NCI-H1694 treated with DMSO at 0.1 percent for 48 hours (cell line): ENCODE measurements around the gene GJB3.

Source experiments
- DNase-seq: peaks from one replicate; lab custom pipeline; 2025; lab: John Stamatoyannopoulos, UW

The GJB3 gene

DNA sequence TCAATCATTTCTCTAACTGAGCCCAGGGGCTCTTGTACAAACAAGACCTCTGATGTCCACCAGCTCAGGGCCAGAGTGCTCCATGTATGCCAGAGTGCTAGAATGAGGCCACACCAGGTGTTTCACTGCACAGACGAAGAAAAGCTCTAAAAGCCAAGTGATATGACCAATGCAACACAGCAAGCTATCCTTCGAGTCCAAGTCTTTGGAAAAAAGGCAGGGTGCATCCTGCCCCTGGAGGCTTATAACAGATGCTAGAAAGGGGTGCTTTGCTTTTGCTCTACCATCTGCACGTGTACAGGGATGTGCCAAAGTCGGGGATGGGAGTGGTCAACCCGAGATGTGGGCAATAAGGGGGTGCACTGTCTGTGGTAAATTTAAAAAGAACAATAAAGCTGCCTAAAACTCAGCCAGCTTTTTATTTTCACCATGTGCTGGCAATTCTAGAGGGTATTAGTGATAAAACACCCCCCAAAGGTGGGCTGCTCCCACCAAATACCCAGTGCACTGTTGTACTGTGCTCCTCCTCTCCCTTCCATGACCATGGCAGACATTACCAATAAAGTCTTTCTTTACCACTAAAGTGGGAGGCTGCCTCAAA is 46.4 kb downstream of the GJB3 start:
- no peak for DNase-seq

DNA sequence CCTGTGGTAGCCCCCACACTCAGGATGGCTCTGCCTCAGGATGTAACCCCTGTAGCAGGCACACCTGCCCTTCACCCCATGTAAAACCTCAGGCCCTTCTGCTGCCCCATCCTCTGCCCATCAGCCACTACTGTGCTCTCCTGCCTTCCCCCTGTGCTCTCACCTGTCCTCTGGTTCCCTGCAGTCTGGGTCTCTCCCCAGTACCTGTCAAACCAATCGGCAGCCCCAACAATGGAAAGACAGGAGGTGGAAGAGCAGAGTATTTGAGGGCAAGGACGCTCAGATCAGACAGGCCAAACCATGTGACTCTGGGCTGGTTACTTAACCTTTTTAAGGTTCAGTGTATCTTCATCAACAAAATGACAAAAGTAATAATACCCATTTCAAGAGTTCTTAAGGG is 47.6 kb downstream of the GJB3 start:
- no peak for DNase-seq

DNA sequence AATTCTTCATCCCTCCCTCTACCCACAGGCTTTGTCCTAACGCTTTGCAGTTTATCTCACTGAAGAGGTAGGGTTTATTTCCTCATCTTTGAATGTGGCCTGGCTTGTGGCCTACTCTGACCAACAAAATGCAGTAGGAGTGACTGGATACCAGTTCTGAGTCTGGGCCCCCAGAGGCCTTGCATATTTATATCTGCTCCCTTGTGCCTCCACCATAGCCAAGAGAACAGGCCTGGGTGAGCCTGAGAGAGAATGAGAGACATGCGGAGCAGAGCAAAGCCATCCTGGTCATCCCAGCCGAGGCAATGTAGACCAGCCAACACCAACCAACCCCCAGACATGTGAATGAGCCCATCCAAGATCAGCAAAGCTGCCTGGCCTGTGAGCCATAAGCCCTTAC is 48.2 kb downstream of the GJB3 start:
- DNase-seq = no peak

DNA sequence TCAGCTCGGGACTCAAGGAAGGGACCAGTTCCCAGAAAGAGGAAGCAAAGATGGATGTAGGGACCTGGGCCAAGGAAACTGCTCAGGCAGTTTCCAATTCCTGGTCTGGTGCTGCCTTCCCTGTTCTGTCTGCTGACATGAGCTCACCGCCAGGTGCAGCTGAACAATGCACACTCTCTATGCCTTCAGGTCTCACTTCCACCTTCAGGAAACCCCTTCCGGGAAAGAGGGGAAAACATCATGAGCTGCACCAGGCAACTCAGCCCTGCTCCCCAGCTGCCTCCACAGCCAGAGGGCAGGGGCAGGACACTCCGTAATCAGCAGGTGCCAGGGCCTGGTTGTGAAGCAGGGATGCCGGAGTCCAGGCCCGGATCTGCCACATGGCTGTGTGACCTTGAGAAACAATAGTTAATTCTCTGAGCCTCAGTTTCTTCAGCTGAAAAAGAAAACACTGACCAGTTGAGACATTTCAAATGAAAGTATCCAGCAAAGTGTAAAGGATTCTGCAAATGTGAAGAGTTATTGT is 50.8 kb downstream of the GJB3 start:
- no peak for DNase-seq

DNA sequence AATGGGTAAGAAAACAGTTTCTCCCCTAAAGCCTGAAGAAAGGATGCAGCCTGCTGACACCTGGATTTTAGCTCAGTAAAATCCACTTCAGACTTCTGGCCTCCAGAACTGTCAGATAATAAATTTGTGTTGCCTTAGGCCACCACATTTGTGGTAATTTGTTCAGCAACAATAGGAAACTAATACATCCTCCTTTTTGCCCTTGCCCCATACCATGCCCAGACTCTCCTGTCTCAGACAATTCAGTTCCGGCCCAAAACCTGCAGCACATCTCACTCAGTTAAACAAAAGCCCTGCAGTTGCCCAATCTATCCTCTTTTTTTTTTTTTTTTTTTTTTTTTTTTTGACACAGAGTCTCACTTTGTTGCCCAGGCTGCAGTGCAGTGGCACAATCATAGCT is 52.7 kb downstream of the GJB3 start:
- no peak for DNase-seq
